PC-3 (cell line): Measurements from ENCODE around the gene PTPN14.

Experiments used
- CTCF ChIP-seq: fragments of 300-600 bp; sonication (generic); conservative IDR thresholded peaks from 2 replicates; pipeline ENCODE4 v1.5.1; 2017; ENCODE audit warnings: antibody characterized with exemption, low read depth, mild to moderate bottlenecking, low read length
- EZH2 ChIP-seq: fragments of 300-600 bp; sonication (generic); IDR thresholded peaks from one replicate; pipeline ENCODE4 v1.6.1; 2017; ENCODE audit warnings: antibody characterized with exemption, mild to moderate bottlenecking, low read length; ENCODE audit not compliant: unreplicated experiment
- EZH2phosphoT487 ChIP-seq: fragments of 300-600 bp; sonication (generic); IDR thresholded peaks from 2 replicates; pipeline ENCODE4 v1.6.1; 2018; ENCODE audit warnings: mild to moderate bottlenecking, antibody characterized with exemption, low read length, borderline replicate concordance

GRCh38 chr1:214341932-214342331 lies 209.5 kb downstream of the PTPN14 start:
- TF ChIP-seq CTCF: no peak
- no peak for TF ChIP-seq EZH2
- no peak for TF ChIP-seq EZH2phosphoT487
